Natural killer cell (primary cell): ENCODE measurements around the gene PGLYRP4. TPM values are rescaled to one million over a fixed set of nuclear protein-coding genes. Genes with fewer than 3 reads are reported as not detected.

Experiments used
- ATAC-seq, 3 donors: fragments of 150-1000 bp in 2 of 3; fragments of 200-7000 bp in 1 of 3; cut with Tn5 transposase; 1 replicate in 1 of 3; 2 replicates in 2 of 3; pipeline ENCODE4 v1.10.0; 2021; ENCODE audit warnings: mild to moderate bottlenecking in 2 of 3, moderate library complexity in 2 of 3
- DNase-seq, 2 donors: peaks; one replicate each; pipeline versions ENCODE4 v3.0.0 to v3.0.0-alpha.2; 2013 to 2021; ENCODE audit warnings: mixed read lengths in 1 of 2
- H3K27ac ChIP-seq: one replicate; pipeline ENCODE4 v1.5.1; 2013; ENCODE audit warnings: mild to moderate bottlenecking, low read length
- H3K27me3 ChIP-seq: one replicate; pipeline ENCODE4 v1.6.1; 2013; ENCODE audit warnings: low read length; ENCODE audit not compliant: control insufficient read depth, insufficient read depth
- H3K36me3 ChIP-seq: one replicate; pipeline ENCODE4 v1.6.1; 2013; ENCODE audit warnings: low read length; ENCODE audit not compliant: control insufficient read depth, insufficient read depth
- H3K4me1 ChIP-seq: one replicate; pipeline ENCODE4 v1.6.1; 2013; ENCODE audit warnings: low read length; ENCODE audit not compliant: control insufficient read depth, insufficient read depth
- H3K4me3 ChIP-seq: one replicate; pipeline ENCODE4 v1.5.1; 2013; ENCODE audit warnings: low read length
- H3K9me3 ChIP-seq: one replicate; pipeline ENCODE4 v1.6.1; 2013; ENCODE audit warnings: low read length; ENCODE audit not compliant: control insufficient read depth, insufficient read depth
- H3K27ac Mint-ChIP-seq, 2 donors: one replicate each; pipeline ENCODE4 v1.8.0; 2022; ENCODE audit warnings: mild to moderate bottlenecking in 2 of 2, mixed read lengths in 2 of 2, moderate library complexity in 1 of 2
- H3K27me3 Mint-ChIP-seq, 2 donors: one replicate each; pipeline ENCODE4 v1.8.0; 2022; ENCODE audit warnings: low read depth in 2 of 2, mixed read lengths in 2 of 2
- H3K36me3 Mint-ChIP-seq: one replicate; pipeline ENCODE4 v1.8.0; 2022; ENCODE audit warnings: mixed read lengths
- H3K4me1 Mint-ChIP-seq, 2 donors: one replicate each; pipeline ENCODE4 v1.8.0; 2022; ENCODE audit warnings: mixed read lengths in 2 of 2
- H3K4me3 Mint-ChIP-seq: one replicate; pipeline ENCODE4 v1.8.0; 2022; ENCODE audit warnings: mild to moderate bottlenecking, moderate library complexity, mixed read lengths
- H3K9me3 Mint-ChIP-seq, 2 donors: one replicate each; pipeline ENCODE4 v1.8.0; 2022; ENCODE audit warnings: mixed read lengths in 2 of 2
- WGBS: methylation state at CpG from one replicate; pipeline ENCODE4 v1.1.7; 2013; ENCODE audit warnings: missing lambda C conversion rate; ENCODE audit not compliant: insufficient coverage; 5-methylcytosine and 5-hydroxymethylcytosine counted together
- intact Hi-C: fragments of 100-400 bp; cut with micrococcal nuclease; formaldehyde crosslinking; loops from one replicate; pipeline ENCODE4 v1.14.2; 2022
- total RNA-seq, 4 donors: library from RNA; stranded (reverse); fragments of 120-200 nt in 1 of 4; gene quantifications; one replicate each; pipeline versions ENCODE4 v1.2.3 to v1.2.4, GENCODE V29; 2013 to 2022
- TF ChIP-seq, protein P1 (sequence below): fragments of 200-600 bp; IDR thresholded peaks from one replicate; pipeline ENCODE4 v1.8.0; 2022; ENCODE audit warnings: antibody characterized with exemption

The PGLYRP4 gene
- total RNA-seq, 3 donors from 2014 or later (not counting 1 experiment from before 2014, with no cell fraction given): not detected

- no peak overlapping the region for H3K4me3 ChIP-seq
- Mint-ChIP-seq H3K36me3 (no peaks in the 10 kb centered on the region), H3K27me3 (peaks cover 12 to 16% of the 10 kb centered on the region in 2 donors), H3K9me3 (no peaks in the 10 kb centered on the region), H3K27ac (no peak overlapping the region), H3K4me3 (no peak overlapping the region), H3K4me1 (no peaks in the 10 kb centered on the region)
- DNase-seq: no peak
- intact Hi-C loops: no loop called here
- no peaks in the 10 kb centered on the region for H3K9me3 ChIP-seq
- H3K27me3 ChIP-seq: no peaks in the 10 kb centered on the region
- no peaks in the 10 kb centered on the region for H3K36me3 ChIP-seq
- ATAC-seq: no peak
- no peak overlapping the region for H3K27ac ChIP-seq
- TF ChIP-seq, protein P1, sequence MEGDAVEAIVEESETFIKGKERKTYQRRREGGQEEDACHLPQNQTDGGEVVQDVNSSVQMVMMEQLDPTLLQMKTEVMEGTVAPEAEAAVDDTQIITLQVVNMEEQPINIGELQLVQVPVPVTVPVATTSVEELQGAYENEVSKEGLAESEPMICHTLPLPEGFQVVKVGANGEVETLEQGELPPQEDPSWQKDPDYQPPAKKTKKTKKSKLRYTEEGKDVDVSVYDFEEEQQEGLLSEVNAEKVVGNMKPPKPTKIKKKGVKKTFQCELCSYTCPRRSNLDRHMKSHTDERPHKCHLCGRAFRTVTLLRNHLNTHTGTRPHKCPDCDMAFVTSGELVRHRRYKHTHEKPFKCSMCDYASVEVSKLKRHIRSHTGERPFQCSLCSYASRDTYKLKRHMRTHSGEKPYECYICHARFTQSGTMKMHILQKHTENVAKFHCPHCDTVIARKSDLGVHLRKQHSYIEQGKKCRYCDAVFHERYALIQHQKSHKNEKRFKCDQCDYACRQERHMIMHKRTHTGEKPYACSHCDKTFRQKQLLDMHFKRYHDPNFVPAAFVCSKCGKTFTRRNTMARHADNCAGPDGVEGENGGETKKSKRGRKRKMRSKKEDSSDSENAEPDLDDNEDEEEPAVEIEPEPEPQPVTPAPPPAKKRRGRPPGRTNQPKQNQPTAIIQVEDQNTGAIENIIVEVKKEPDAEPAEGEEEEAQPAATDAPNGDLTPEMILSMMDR: no peak
- WGBS: 91% methylated on average over 6 of the region's 6 CpGs
- H3K4me1 ChIP-seq: no peaks in the 10 kb centered on the region
Measured at GRCh38 chr1:153396461-153396860, 47.8 kb upstream of the PGLYRP4 start.

DNA sequence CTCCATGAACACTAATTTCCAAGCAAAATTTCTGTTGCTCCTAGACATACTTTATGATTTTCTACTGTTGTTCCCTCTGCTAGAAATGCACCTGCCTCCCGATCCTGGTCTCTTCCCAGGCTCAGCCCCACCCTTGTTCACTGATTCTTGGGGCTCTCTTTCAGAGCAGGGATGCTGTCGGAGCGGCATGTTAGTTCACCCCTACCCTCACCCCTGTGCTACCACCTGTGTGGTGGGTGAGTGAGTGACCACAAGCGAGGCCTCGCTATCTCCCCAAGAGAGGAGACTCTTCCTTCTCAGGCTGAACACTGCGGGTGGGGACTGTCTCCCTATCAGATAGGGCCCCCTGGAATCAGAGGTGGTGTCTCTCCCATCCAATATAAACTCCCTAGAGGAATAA lies 47.1 kb upstream of the PGLYRP4 start:
- H3K36me3 Mint-ChIP-seq: no peaks in the 10 kb centered on the region
- no peaks in the 10 kb centered on the region for H3K36me3 ChIP-seq
- peaks cover 15 to 16% of the 10 kb centered on the region in 2 donors for H3K27me3 Mint-ChIP-seq
- TF ChIP-seq, protein P1: no peak
- H3K4me1 ChIP-seq: no peaks in the 10 kb centered on the region
- H3K27ac Mint-ChIP-seq: no peak overlapping the region
- H3K4me3 Mint-ChIP-seq: no peak overlapping the region
- H3K27me3 ChIP-seq: no peaks in the 10 kb centered on the region
- H3K4me3 ChIP-seq: no peak overlapping the region
- ATAC-seq: no peak
- intact Hi-C loops: no loop called here
- 82% methylated on average over 4 of the region's 6 CpGs for WGBS
- no peak overlapping the region for H3K27ac ChIP-seq
- DNase-seq: no peak
- H3K9me3 Mint-ChIP-seq: no peaks in the 10 kb centered on the region
- no peaks in the 10 kb centered on the region for H3K4me1 Mint-ChIP-seq
- no peaks in the 10 kb centered on the region for H3K9me3 ChIP-seq

DNA sequence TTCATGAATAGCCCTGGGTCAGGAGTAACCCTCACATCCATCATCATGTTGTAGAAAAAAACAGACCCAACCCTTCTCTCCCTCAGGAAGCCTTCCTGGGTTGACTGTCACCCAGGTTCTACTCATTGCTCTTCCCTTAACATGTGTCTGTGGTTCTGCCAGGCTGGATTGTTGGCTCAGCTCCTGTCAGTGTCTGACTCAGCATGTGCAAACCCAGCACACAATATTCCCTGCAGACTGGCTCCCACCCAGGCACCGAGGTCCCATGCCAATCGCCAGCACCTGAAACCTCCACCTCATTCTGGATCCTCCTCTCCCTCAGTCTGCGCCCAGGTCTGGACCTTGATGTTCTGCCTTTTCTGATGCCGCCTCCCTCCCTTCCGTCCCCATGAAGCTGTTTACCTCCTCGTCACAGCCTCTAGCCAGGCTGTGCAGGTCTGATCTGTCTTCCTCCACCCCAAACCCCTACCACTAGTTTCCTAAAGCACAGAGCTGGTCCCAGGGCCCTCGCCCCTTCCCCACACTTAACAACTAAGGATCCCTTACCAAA lies 46.6 kb upstream of the PGLYRP4 start:
- ATAC-seq: no peak
- Histone ChIP-seq H3K4me1 (no peaks in the 10 kb centered on the region), H3K27me3 (no peaks in the 10 kb centered on the region), H3K9me3 (no peaks in the 10 kb centered on the region), H3K27ac (no peak overlapping the region), H3K4me3 (no peak overlapping the region), H3K36me3 (no peaks in the 10 kb centered on the region)
- Mint-ChIP-seq H3K36me3 (no peaks in the 10 kb centered on the region), H3K9me3 (no peaks in the 10 kb centered on the region), H3K4me3 (no peak overlapping the region), H3K4me1 (no peaks in the 10 kb centered on the region), H3K27me3 (peaks cover 16% of the 10 kb centered on the region in 2 donors), H3K27ac (no peak overlapping the region)
- no peak for DNase-seq
- intact Hi-C loops: no loop called here
- TF ChIP-seq, protein P1: no peak
- WGBS: 84% methylated on average over 7 of the region's 7 CpGs

- no peak for ATAC-seq
- no peak overlapping the region for H3K4me3 ChIP-seq
- Mint-ChIP-seq H3K4me1 (no peaks in the 10 kb centered on the region), H3K4me3 (no peak overlapping the region), H3K9me3 (no peaks in the 10 kb centered on the region), H3K27me3 (peaks cover 16% of the 10 kb centered on the region in 2 donors), H3K27ac (no peak overlapping the region), H3K36me3 (no peaks in the 10 kb centered on the region)
- DNase-seq: no peak
- no peaks in the 10 kb centered on the region for H3K27me3 ChIP-seq
- no peaks in the 10 kb centered on the region for H3K36me3 ChIP-seq
- H3K27ac ChIP-seq: no peak overlapping the region
- 88% methylated on average over 5 of the region's 5 CpGs for WGBS
- intact Hi-C loops: no loop called here
- TF ChIP-seq, protein P1: no peak
- H3K4me1 ChIP-seq: no peaks in the 10 kb centered on the region
- H3K9me3 ChIP-seq: no peaks in the 10 kb centered on the region
Measured at GRCh38 chr1:153394391-153394790, 45.8 kb upstream of the PGLYRP4 start.
